Endothelial cell of umbilical vein (primary cell): Measurements from ENCODE around the gene SULT1C4. TPM values are rescaled to one million over a fixed set of nuclear protein-coding genes. Genes with fewer than 3 reads are reported as not detected.

ENCODE experiments used
- BruUV-seq: library from RNA; stranded (reverse); fragments of 400-500 nt; replicated peaks from 2 replicates; lab custom pipeline; 2021; lab: Mats Ljungman, UMichigan
- CTCF ChIA-PET: fragments of 300-600, 350-600 bp; sonication (Branson Sonifier 250); formaldehyde crosslinking; loops from one replicate; lab custom pipeline; 2021; ENCODE audit warnings: antibody characterized with exemption, inconsistent platforms; lab: Charles Lee
- POLR2A ChIA-PET: fragments of 300-600, 350-600 bp; sonication (Branson Sonifier 250); formaldehyde crosslinking; loops from one replicate; lab custom pipeline; 2021; ENCODE audit warnings: antibody characterized with exemption, inconsistent platforms; lab: Charles Lee
- DNase-seq: peaks from one replicate; pipeline ENCODE4 v3.0.0-alpha.2; 2011; ENCODE audit warnings: low read depth, low spot score
- FAIRE-seq: peaks from 2 replicates; lab custom pipeline; 2011; peaks lifted over from hg19 to GRCh38; lab: Jason Lieb, UNC
- H2AFZ ChIP-seq: 2 replicates; pipeline ENCODE4 v1.6.0; 2012; ENCODE audit warnings: low read depth, low read length, control low read depth, inconsistent platforms
- H3K27ac ChIP-seq: 2 replicates; pipeline ENCODE4 v1.5.1; 2011; ENCODE audit warnings: low read depth, mild to moderate bottlenecking, control low read depth, low read length, moderate library complexity; ENCODE audit not compliant: insufficient read depth
- H3K27me3 ChIP-seq, 2 experiments: 2 replicates each; pipeline versions ENCODE4 v1.6.0 to v1.6.1; 2011; ENCODE audit warnings: low read length in 2 of 2, mixed read lengths in 1 of 2; ENCODE audit not compliant: control insufficient read depth in 2 of 2, insufficient read depth in 2 of 2
- H3K36me3 ChIP-seq, 2 experiments: 2 replicates in 1 of 2; 3 replicates in 1 of 2; pipeline ENCODE4 v1.5.1; 2011; ENCODE audit warnings: low read length in 2 of 2, mild to moderate bottlenecking in 1 of 2, moderate library complexity in 1 of 2; ENCODE audit not compliant: control insufficient read depth in 2 of 2, insufficient read depth in 2 of 2; ENCODE audit errors: extremely low read depth in 1 of 2
- H3K4me1 ChIP-seq: 3 replicates; pipeline ENCODE4 v1.5.1; 2011; ENCODE audit warnings: mild to moderate bottlenecking, low read length; ENCODE audit not compliant: control insufficient read depth, insufficient read depth; ENCODE audit errors: extremely low read depth
- H3K4me2 ChIP-seq: 2 replicates; pipeline ENCODE4 v1.6.1; 2011; ENCODE audit warnings: low read length, control low read depth, mixed read lengths; ENCODE audit not compliant: insufficient read depth
- H3K4me3 ChIP-seq, 3 experiments: fragments of 200-600 bp in 1 of 3; sonication (generic), shearing (Covaris generic) in 1 of 3; replicated peaks in 1 of 3; 2 replicates each; pipeline ENCODE4 v1.5.1; 2011 to 2016; ENCODE audit warnings: control low read depth in 3 of 3, low read length in 3 of 3, mild to moderate bottlenecking in 2 of 3, inconsistent platforms in 1 of 3, low read depth in 1 of 3, moderate library complexity in 1 of 3; ENCODE audit not compliant: insufficient read depth in 1 of 3
- H3K79me2 ChIP-seq: 2 replicates; pipeline ENCODE4 v1.6.0; 2012; ENCODE audit warnings: low read length, inconsistent platforms; ENCODE audit not compliant: control insufficient read depth, insufficient read depth
- H3K9ac ChIP-seq: replicated peaks from 2 replicates; pipeline ENCODE3; 2011; ENCODE audit warnings: low read length, control low read depth; ENCODE audit not compliant: insufficient read depth; ENCODE audit errors: extremely low read depth
- H3K9me1 ChIP-seq: replicated peaks from 3 replicates; pipeline ENCODE4 v1.6.0; 2011; ENCODE audit warnings: mild to moderate bottlenecking, low read length; ENCODE audit not compliant: control insufficient read depth, insufficient read depth; ENCODE audit errors: extremely low read depth
- H3K9me3 ChIP-seq: replicated peaks from 2 replicates; pipeline ENCODE4 v1.5.1; 2012; ENCODE audit warnings: low read length, inconsistent platforms; ENCODE audit not compliant: control insufficient read depth, insufficient read depth
- H4K20me1 ChIP-seq: replicated peaks from 2 replicates; pipeline ENCODE3; 2011; ENCODE audit warnings: mild to moderate bottlenecking, low read length; ENCODE audit not compliant: control insufficient read depth, insufficient read depth; ENCODE audit errors: extremely low read depth
- CTCF ChIP-seq, 2 donors: IDR thresholded peaks; 1 replicate in 1 of 2; 2 replicates in 1 of 2; pipeline ENCODE4 v1.5.1; 2011; ENCODE audit warnings: low read length in 2 of 2, mild to moderate bottlenecking in 2 of 2, moderate library complexity in 2 of 2, control low read depth in 1 of 2, inconsistent platforms in 1 of 2, low read depth in 1 of 2; ENCODE audit not compliant: insufficient read depth in 1 of 2; ENCODE audit errors: extremely low read depth in 1 of 2
- EZH2 ChIP-seq: IDR thresholded peaks from 2 replicates; pipeline ENCODE4 v1.6.1; 2012; ENCODE audit warnings: borderline replicate concordance, low read depth, mild to moderate bottlenecking, moderate library complexity, low read length, inconsistent platforms; ENCODE audit not compliant: severe bottlenecking
- FOS ChIP-seq: IDR thresholded peaks from 2 replicates; pipeline ENCODE4 v1.6.1; 2011; ENCODE audit warnings: mild to moderate bottlenecking, low read length, moderate library complexity, borderline replicate concordance; ENCODE audit not compliant: insufficient read depth
- GATA2 ChIP-seq: IDR thresholded peaks from 2 replicates; pipeline ENCODE4 v1.7.0; 2011; ENCODE audit warnings: low read depth, mild to moderate bottlenecking, moderate library complexity, mixed read lengths, low read length; ENCODE audit not compliant: insufficient read length, insufficient read depth
- JUN ChIP-seq: IDR thresholded peaks from 2 replicates; pipeline ENCODE4 v1.6.1; 2011; ENCODE audit warnings: borderline replicate concordance, low read depth; ENCODE audit not compliant: insufficient read length, insufficient read depth
- MAX ChIP-seq: IDR thresholded peaks from 2 replicates; pipeline ENCODE4 v1.6.1; 2011; ENCODE audit not compliant: insufficient read depth, insufficient read length
- MYC ChIP-seq: IDR thresholded peaks from one replicate; pipeline ENCODE4 v1.6.1; 2011; ENCODE audit warnings: mild to moderate bottlenecking, low read depth, low read length
- POLR2A ChIP-seq: IDR thresholded peaks from 2 replicates; pipeline ENCODE4 v1.6.1; 2012; ENCODE audit warnings: low read depth, mild to moderate bottlenecking, control low read depth, low read length
- POLR2AphosphoS5 ChIP-seq: IDR thresholded peaks from 2 replicates; pipeline ENCODE4 v1.6.1; 2012; ENCODE audit warnings: low read depth, mild to moderate bottlenecking, control low read depth, low read length, moderate library complexity; ENCODE audit not compliant: insufficient read depth
- dilution Hi-C: fragments of 300-500 bp; cut with MboI; formaldehyde crosslinking; loops from one replicate; pipeline ENCODE4 v1.15.0; 2019; ENCODE audit warnings: low sequenced_read_pairs; ENCODE audit not compliant: extremely low pct_ligation_motif_present
- intact Hi-C: fragments of 100-400 bp; cut with micrococcal nuclease; formaldehyde crosslinking; loops from one replicate; pipeline ENCODE4 v1.10.0; 2022
- polyA plus RNA-seq, 4 experiments: library from polyadenylated mRNA; depleted of rRNA in 3 of 4; stranded (reverse) in 3 of 4; unstranded in 1 of 4; fragments of >200 nt; gene quantifications; 2 replicates each; pipeline versions ENCODE4 v1.2.1 to v1.2.3, GENCODE V29; 2011 to 2012; ENCODE audit warnings: missing spikeins in 1 of 4
- total RNA-seq: library from RNA; stranded (reverse); gene quantifications from 2 replicates; pipeline ENCODE4 v1.2.3, GENCODE V29; 2021

SULT1C4 gene
- total and polyA plus RNA-seq, 2 donors (not counting 3 experiments of a cell fraction or from before 2014, with no cell fraction given): 17.2 to 29.3 TPM

GRCh38 chr2:108388045-108388444 is 10.3 kb downstream of the SULT1C4 start:
- FAIRE-seq: no peak
- H3K9me3 ChIP-seq: no peaks in the 10 kb centered on the region
- H3K4me1 ChIP-seq: no peaks in the 10 kb centered on the region
- H3K27ac ChIP-seq: no peak overlapping the region
- peaks cover 0 to 2% of the 10 kb centered on the region in 2 experiments for H3K27me3 ChIP-seq
- intact Hi-C loops: no loop called here
- no peak overlapping the region for H3K4me3 ChIP-seq
- no TSS peak for BruUV-seq
- dilution Hi-C loops: no loop called here
- ChIA-PET POLR2A (no interaction called here), CTCF (interaction anchor here (1.1 to 1.5 kb wide), 2 partner anchors 14 to 68 kb away, joined by 3 to 4 read pairs; no protein-coding TSS in a partner anchor)
- H3K4me2 ChIP-seq: no peak overlapping the region
- no peaks in the 10 kb centered on the region for H3K79me2 ChIP-seq
- H3K36me3 ChIP-seq: peaks cover 4 to 12% of the 10 kb centered on the region in 2 experiments
- no peak overlapping the region for H3K9ac ChIP-seq
- no peak for DNase-seq
- no peak overlapping the region for H2AFZ ChIP-seq
- TF ChIP-seq EZH2: no peak
- no peak for TF ChIP-seq FOS
- no peak for TF ChIP-seq MYC
- TF ChIP-seq MAX: no peak
- TF ChIP-seq POLR2A: no peak
- TF ChIP-seq GATA2: no peak
- no peak for TF ChIP-seq POLR2AphosphoS5
- TF ChIP-seq CTCF (IDR thresholded peaks at IDR 0.05; ENCODE audit: extremely low read depth in 1 of 2, insufficient read depth in 1 of 2, low read depth in 1 of 2, low read length in 2 of 2): no peak
- no peak for TF ChIP-seq JUN
- H4K20me1 ChIP-seq: no peaks in the 10 kb centered on the region
- no peaks in the 10 kb centered on the region for H3K9me1 ChIP-seq
